Anterior cingulate cortex (tissue), 58 donors: ENCODE results near the gene ALDH1B1.

ENCODE experiments used
- DNase-seq, 58 donors: peaks; one replicate each; lab custom pipeline; 2025; lab: John Stamatoyannopoulos, UW

The ALDH1B1 gene

GRCh38 chr9:38392235-38393127, at the start of gene ALDH1B1:
Gene ALDH1B1 (plus strand): TSS chr9:38392702. CDS start chr9:38395749, 3,047 bp downstream.
- peak in 55 of 58 donors; percentile 10 to 82 (median 61) for DNase-seq

GRCh38 chr9:38343037-38343436, 49.5 kb upstream of the ALDH1B1 start:
- no peak for DNase-seq

DNA sequence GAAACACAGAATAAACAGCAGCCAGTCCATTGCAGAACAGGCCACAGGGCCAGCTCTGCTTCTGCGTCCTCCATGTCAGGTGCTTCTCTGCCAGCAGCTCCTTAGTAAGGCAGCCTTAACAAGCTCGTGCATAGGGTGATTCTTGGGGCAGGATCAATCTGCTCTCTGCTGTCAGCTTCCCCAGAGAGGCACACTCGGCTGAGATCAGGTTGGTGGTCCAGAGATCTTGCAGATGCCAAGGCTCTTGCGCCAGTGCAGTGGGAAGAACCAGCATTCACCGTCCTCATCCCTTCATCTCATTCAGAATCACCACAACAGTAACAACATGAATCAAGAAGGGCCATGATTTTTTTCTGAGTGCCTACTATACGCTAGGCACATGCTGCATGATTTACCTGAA, 49.0 kb upstream of the ALDH1B1 start:
- DNase-seq, result no peak

GRCh38 chr9:38344566-38345324, 47.8 kb upstream of the ALDH1B1 start:
- no peak for DNase-seq

DNA sequence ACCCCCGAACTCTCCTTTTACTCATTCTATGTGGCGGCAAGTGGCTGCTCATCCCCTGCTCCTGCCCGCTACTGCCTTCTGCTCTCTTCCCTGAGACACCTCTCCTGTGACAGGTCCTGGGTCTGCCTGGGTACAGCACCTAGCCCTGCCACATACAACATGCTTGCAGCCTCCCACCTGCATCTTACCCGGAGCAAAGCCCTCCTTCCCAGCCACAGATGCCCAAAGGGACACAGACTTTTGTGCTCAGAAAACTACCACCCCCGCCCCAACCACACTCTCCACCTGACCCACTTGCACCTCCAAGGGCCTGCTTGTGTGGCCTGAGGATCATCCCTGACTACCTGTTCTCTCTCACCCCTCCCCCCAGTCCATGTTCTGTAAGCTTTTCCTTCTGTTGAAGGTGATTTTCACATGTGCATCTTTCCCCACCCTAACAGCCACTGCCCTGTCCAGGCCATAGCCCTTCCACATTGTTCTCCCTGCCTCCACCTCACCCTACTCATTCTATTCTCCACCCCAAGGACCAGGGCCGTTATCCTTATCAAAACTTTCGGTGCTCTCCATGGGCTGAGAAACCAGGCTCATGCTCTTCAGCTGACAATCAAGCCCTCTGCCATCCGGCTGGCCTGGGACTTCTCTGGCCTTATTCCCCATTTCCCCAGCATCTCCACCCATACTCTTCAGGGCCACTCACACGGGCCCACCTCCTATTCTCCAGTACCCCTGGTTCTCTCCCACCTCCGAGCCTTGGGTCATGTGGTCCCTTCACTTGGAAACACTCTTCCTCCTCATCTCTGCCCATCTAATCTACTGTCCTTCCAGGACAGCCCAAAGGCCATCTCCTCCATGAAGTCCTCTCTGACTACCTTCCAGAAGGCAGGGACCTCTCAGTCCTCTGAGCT, 46.4 kb upstream of the ALDH1B1 start:
- DNase-seq, result no peak

DNA sequence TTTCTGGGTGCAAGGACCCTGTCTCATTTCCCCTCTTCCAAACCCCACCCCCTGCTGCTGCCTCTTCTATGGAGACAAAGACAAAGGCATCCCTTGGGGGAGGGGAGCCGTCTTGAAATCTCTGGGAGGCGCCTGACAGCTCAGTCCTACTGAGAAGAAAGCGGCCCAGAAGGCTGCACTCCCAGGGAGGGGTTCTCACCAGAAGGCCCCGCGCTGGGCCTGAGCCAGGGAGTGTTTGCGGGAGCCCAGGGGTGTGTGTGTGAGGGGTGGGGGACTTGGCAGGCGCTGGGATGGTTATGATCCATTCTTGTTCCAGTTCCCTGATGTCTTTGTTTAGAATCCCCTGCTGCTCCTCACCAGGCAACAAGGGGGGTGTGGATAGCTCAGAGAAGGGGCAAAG, 45.7 kb upstream of the ALDH1B1 start:
- no peak for DNase-seq

DNA sequence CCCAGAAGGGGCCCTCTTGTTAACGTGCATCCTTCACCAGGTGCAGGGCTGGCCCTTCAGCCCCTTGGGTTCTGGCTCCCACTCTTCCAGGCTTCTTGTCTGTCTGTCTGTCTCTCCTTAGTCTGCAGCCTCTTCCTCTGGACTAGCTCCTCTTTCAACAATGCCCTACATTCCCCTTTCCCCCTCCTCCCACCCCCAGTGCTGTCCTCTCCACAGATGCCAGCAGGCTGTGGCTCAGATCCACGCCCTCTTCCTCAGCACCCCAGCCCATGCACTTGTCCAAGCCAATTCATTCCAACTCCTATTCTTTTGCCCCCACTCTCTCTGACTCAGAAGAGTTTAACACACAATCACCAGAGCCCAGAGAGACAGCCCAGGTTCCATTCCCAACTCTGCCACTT, 45.2 kb upstream of the ALDH1B1 start:
- DNase-seq, result no peak

GRCh38 chr9:38347946-38348345, 44.6 kb upstream of the ALDH1B1 start:
- DNase-seq, result no peak

DNA sequence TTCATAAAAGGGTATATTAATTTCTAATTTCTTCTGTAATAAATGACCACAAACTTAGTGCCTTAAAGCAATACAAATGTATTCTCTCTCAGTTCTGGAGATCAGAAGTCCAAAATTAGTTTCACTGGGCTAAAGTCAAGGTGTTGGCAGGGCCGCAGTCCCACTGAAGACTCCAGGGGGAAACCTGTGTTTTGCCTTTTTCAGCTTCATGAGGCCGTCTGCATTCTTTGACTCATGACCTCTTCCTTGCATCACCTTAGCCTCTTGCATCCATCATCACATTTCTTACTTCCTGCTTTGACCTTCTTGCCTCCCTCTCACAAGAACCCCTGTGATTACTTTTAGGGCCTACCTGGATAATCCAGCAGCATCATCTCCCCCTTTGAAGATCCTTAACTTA, 42.0 kb upstream of the ALDH1B1 start:
- no peak for DNase-seq

DNA sequence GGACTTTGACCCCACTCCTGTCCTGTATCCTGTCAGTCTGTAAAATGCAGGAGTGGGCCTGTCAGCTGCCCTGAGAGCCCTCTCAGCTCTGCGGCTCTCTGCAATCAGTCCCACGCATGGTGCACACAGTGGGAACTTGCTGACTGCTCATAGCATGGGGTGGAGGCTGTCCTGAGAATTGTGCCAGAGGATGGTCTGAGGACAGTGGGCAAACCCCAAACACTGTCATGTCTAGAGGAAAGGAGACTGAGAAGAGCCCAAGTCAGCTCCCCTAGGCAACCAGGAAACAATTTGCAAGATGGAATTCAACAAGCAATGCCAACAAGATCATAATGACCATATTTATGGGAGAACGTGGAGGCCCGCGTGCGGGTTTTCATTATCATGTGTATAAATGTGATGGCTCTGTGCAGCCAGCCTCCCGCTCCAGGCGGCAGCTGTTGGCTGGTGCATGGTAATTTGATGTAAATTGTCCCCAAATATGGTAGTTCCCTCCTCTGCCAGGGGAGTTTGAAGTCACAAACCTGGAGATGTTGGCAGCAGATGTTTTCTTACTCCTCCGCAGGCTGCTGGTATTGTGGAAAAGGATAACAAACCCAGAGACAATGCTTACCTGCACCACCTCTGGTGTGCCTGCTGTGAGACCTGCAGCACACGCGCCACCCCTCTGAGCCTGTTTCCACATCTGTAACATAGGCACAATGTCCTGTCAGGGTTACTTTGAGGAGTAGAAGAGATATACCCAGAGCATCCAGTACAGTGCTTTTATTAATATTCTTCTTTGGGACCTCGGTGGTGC, 39.8 kb upstream of the ALDH1B1 start:
- DNase-seq, result peak in 15 of 58 donors; percentile 5 to 47 (median 14)

- no peak for DNase-seq
These were observed 37.4 kb upstream of the ALDH1B1 start for GRCh38 chr9:38355115-38355514.

DNA sequence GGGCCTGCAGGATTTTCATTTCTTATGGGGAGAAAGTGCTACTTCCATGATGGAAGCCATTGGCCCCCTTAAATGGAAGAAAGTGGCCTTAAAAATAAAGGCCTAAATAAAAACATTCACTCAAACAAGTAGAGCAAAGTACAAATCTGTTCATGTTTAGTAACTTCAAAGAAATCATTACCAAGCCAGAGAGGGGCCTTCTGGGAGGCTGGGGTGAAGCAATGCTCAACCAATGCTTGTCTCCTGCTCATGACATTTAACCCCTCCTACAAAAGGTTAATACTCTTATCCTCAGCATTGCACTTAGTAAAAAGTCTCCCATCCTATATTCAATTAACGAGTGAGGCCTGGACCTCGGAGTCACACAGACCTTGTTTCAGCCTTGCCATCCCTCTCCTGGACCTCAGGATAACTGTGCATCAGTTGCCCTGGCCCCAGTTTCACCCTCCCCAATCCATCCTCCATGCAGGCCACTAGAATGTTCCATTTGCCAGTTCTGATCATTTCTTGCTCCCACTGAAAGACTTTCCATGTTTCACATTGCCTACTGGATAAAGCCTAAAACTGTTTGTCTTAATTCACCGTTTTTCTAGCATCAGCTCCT, 36.9 kb upstream of the ALDH1B1 start:
- no peak for DNase-seq

GRCh38 chr9:38356851-38357250, 35.7 kb upstream of the ALDH1B1 start:
- DNase-seq, result no peak

DNA sequence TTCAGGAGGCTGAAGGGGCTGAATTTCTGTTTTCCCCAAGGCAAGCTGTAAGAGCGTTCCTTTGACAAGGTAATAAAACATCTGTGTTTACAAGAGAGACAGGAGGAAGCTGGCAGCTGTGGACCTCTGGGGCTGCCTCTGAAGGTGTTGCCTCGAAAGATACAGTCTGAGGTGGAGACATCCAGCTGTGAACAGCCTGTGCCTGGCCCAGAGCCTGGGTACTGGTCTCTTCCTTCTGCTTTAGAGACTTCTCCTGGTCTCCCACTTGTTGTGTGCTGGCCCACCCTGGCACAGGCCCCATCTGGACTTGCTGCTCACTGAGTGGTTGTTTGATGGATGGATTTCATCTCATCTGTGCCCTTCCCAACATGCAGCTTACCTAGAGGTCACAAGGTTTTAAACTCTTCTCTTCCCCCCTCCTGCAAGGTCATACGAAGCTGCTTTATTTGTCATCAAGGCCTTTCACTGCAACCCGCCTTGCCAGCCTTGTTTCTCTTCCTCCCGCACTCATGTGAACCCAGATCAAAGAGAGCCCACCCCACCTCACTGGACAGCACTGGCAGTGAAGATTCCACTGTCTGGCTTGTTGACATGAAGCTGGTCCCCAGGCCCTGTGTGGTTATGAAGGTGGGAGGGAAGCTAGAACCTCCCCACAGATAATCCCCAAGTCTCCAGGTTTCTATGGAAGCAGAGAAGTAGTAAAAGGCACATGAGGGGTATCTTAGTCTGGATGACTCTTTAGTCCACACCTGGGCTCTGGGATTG, 35.0 kb upstream of the ALDH1B1 start:
- no peak for DNase-seq

- no peak for DNase-seq
These were observed 33.9 kb upstream of the ALDH1B1 start for GRCh38 chr9:38358390-38359296.

DNA sequence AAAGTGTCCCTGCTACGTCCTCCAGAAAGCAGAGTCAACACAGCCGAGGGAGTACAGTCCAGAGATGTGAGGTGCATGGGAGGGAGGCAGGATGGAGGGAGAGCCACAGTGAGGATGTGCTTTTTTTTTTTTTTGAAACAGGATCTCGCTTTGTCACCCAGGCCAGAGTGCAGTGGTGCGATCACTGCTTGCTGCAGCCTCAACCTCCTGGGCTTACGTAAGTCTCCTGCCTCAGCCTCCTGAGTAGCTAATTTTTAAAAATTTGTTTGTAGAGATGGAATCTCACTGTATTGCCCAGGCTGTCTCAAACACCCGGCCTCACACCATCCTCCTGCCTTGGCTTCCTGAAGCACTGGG, 33.2 kb upstream of the ALDH1B1 start:
- no peak for DNase-seq

GRCh38 chr9:38359689-38360385, 32.7 kb upstream of the ALDH1B1 start:
- DNase-seq, result no peak
